Measurements from ENCODE around the gene TMEM131. TPM values are rescaled to one million over a fixed set of nuclear protein-coding genes. Genes with fewer than 3 reads are reported as not detected.

The TMEM131 gene
- total RNA-seq, 2 donors from 2014 or later = 39.0 to 43.0 TPM

DNA sequence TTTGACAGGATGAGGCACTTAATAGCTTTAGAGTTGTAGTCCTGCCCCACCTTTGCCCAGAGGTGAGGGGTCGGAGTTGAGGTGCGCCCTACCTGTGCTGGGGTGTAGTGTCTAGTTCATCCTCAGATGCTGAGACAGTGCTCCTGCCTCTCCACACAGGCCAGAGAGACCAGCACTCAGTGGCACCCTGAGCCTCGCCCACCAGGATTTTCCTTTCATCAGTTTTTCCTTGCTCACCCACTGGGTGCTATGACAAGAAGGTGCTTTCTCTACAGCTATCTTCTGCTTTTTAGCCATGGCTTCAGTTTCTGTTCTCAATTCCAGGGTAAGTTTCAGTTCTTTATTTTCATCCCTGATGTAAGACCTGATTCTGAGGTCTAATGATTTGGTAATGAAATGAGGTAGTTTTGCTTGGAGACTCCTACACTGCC lies 16.8 kb upstream of the TMEM131 start:
- H3K27me3 ChIP-seq (ENCODE audit: control insufficient read depth, insufficient read depth, low read length, poor library complexity, severe bottlenecking) = no peaks in the 10 kb centered on the region
- H3K36me3 ChIP-seq (ENCODE audit: control insufficient read depth, insufficient read depth, low read length) = no peaks in the 10 kb centered on the region
- Mint-ChIP-seq H3K4me1 (peaks cover 11% of the 10 kb centered on the region), H3K27me3 (ENCODE audit: insufficient read depth) (no peaks in the 10 kb centered on the region), H3K27ac (no peak overlapping the region), H3K9me3 (peaks cover 2% of the 10 kb centered on the region), H3K36me3 (ENCODE audit: low read depth) (no peaks in the 10 kb centered on the region), H3K4me3 (no peak overlapping the region)
- no peak overlapping the region for H3K4me3 ChIP-seq (ENCODE audit: low read length)
- 96 to 100% methylated on average over 3 of the region's 3 CpGs for WGBS, 2 experiments (ENCODE audit: insufficient coverage in 1 of 2, insufficient read length in 1 of 2)
- H3K4me1 ChIP-seq (ENCODE audit: control insufficient read depth, insufficient read depth, low read length) = peaks cover 3% of the 10 kb centered on the region
- no peak for DNase-seq
- no peak overlapping the region for H3K27ac ChIP-seq (ENCODE audit: low read depth, low read length)
- no peaks in the 10 kb centered on the region for H3K9me3 ChIP-seq (ENCODE audit: control insufficient read depth, low read length)
- TF ChIP-seq, protein P1, sequence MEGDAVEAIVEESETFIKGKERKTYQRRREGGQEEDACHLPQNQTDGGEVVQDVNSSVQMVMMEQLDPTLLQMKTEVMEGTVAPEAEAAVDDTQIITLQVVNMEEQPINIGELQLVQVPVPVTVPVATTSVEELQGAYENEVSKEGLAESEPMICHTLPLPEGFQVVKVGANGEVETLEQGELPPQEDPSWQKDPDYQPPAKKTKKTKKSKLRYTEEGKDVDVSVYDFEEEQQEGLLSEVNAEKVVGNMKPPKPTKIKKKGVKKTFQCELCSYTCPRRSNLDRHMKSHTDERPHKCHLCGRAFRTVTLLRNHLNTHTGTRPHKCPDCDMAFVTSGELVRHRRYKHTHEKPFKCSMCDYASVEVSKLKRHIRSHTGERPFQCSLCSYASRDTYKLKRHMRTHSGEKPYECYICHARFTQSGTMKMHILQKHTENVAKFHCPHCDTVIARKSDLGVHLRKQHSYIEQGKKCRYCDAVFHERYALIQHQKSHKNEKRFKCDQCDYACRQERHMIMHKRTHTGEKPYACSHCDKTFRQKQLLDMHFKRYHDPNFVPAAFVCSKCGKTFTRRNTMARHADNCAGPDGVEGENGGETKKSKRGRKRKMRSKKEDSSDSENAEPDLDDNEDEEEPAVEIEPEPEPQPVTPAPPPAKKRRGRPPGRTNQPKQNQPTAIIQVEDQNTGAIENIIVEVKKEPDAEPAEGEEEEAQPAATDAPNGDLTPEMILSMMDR (conservative IDR thresholded peaks at IDR 0.05) = no peak
- no peak overlapping the region for H3K9ac ChIP-seq (ENCODE audit: extremely low read depth, low read length, poor library complexity, severe bottlenecking)

GRCh38 chr2:98009887-98010760 lies 14.4 kb upstream of the TMEM131 start:
- Mint-ChIP-seq H3K4me1 (peaks cover 11% of the 10 kb centered on the region), H3K36me3 (ENCODE audit: low read depth) (no peaks in the 10 kb centered on the region), H3K4me3 (no peak overlapping the region), H3K27ac (no peak overlapping the region), H3K27me3 (ENCODE audit: insufficient read depth) (no peaks in the 10 kb centered on the region), H3K9me3 (peaks cover 2% of the 10 kb centered on the region)
- 94 to 95% methylated on average over 3 to 10 of the region's 10 CpGs for WGBS, 2 experiments (ENCODE audit: insufficient coverage in 1 of 2, insufficient read length in 1 of 2)
- no peak overlapping the region for H3K27ac ChIP-seq (ENCODE audit: low read depth, low read length)
- H3K9me3 ChIP-seq (ENCODE audit: control insufficient read depth, low read length) = no peaks in the 10 kb centered on the region
- DNase-seq = no peak
- H3K4me1 ChIP-seq (ENCODE audit: control insufficient read depth, insufficient read depth, low read length) = peaks cover 3% of the 10 kb centered on the region
- no peak overlapping the region for H3K9ac ChIP-seq (ENCODE audit: extremely low read depth, low read length, poor library complexity, severe bottlenecking)
- TF ChIP-seq, protein P1 (conservative IDR thresholded peaks at IDR 0.05) = no peak
- no peak overlapping the region for H3K4me3 ChIP-seq (ENCODE audit: low read length)
- no peaks in the 10 kb centered on the region for H3K27me3 ChIP-seq (ENCODE audit: control insufficient read depth, insufficient read depth, low read length, poor library complexity, severe bottlenecking)
- no peaks in the 10 kb centered on the region for H3K36me3 ChIP-seq (ENCODE audit: control insufficient read depth, insufficient read depth, low read length)

- H3K9ac ChIP-seq (ENCODE audit: extremely low read depth, low read length, poor library complexity, severe bottlenecking) = no peak overlapping the region
- Mint-ChIP-seq H3K27me3 (ENCODE audit: insufficient read depth) (no peaks in the 10 kb centered on the region), H3K9me3 (peaks cover 2% of the 10 kb centered on the region), H3K4me1 (peaks cover 10% of the 10 kb centered on the region), H3K4me3 (no peak overlapping the region), H3K27ac (no peak overlapping the region), H3K36me3 (ENCODE audit: low read depth) (no peaks in the 10 kb centered on the region)
- no peaks in the 10 kb centered on the region for H3K36me3 ChIP-seq (ENCODE audit: control insufficient read depth, insufficient read depth, low read length)
- no peak for DNase-seq
- no peaks in the 10 kb centered on the region for H3K9me3 ChIP-seq (ENCODE audit: control insufficient read depth, low read length)
- H3K4me1 ChIP-seq (ENCODE audit: control insufficient read depth, insufficient read depth, low read length) = no peaks in the 10 kb centered on the region
- WGBS, 2 experiments (ENCODE audit: insufficient coverage in 1 of 2, insufficient read length in 1 of 2) = 89 to 91% methylated on average over 3 of the region's 3 CpGs
- TF ChIP-seq, protein P1 (conservative IDR thresholded peaks at IDR 0.05) = no peak
- H3K27ac ChIP-seq (ENCODE audit: low read depth, low read length) = no peak overlapping the region
- H3K27me3 ChIP-seq (ENCODE audit: control insufficient read depth, insufficient read depth, low read length, poor library complexity, severe bottlenecking) = no peaks in the 10 kb centered on the region
- no peak overlapping the region for H3K4me3 ChIP-seq (ENCODE audit: low read length)
These were observed 12.7 kb upstream of the TMEM131 start for GRCh38 chr2:98008415-98008814.

Data from endodermal cell (in vitro differentiated cells).